DMS53 treated with DMSO at 0.1 percent for 48 hours (cell line): ENCODE measurements around the gene DDIT4.
"Not testable (repeated sequence)": the region's sequence is repeated elsewhere in the genome, so short reads cannot be mapped to it uniquely, and the experiment has no call there.

Source experiments
- DNase-seq: peaks from one replicate; lab custom pipeline; 2025; ENCODE audit not compliant: unreplicated experiment; lab: John Stamatoyannopoulos, UW

The DDIT4 gene

GRCh38 chr10:72273410-72274212, at the start of gene DDIT4:
Gene DDIT4 (plus strand): TSS chr10:72273924. CDS start chr10:72274217, 293 bp downstream.
- peak; percentile 88 for DNase-seq

GRCh38 chr10:72224191-72224590, 49.5 kb upstream of the DDIT4 start:
- not testable (repeated sequence) for DNase-seq

- no peak for DNase-seq
These were observed 47.2 kb upstream of the DDIT4 start for GRCh38 chr10:72226418-72227027.

GRCh38 chr10:72227826-72228225, 45.9 kb upstream of the DDIT4 start:
- no peak for DNase-seq

- no peak for DNase-seq
These were observed 45.4 kb upstream of the DDIT4 start for GRCh38 chr10:72228318-72228751.

GRCh38 chr10:72229261-72230251, 44.2 kb upstream of the DDIT4 start:
- DNase-seq, result no peak

GRCh38 chr10:72233621-72234020, 40.1 kb upstream of the DDIT4 start:
- DNase-seq, result no peak

GRCh38 chr10:72234560-72235095, 39.1 kb upstream of the DDIT4 start:
- DNase-seq, result no peak

- DNase-seq, result no peak
These were observed 38.0 kb upstream of the DDIT4 start for GRCh38 chr10:72235544-72236279.

- DNase-seq, result no peak
These were observed 35.1 kb upstream of the DDIT4 start for GRCh38 chr10:72238392-72239175.

GRCh38 chr10:72239409-72239808, 34.3 kb upstream of the DDIT4 start:
- DNase-seq, result no peak

- DNase-seq, result no peak
These were observed 33.4 kb upstream of the DDIT4 start for GRCh38 chr10:72240371-72240770.

GRCh38 chr10:72241691-72242252, 32.0 kb upstream of the DDIT4 start:
- no peak for DNase-seq

- no peak for DNase-seq
These were observed 31.0 kb upstream of the DDIT4 start for GRCh38 chr10:72242675-72243074.

- no peak for DNase-seq
These were observed 29.8 kb upstream of the DDIT4 start for GRCh38 chr10:72243822-72244437.

- DNase-seq, result no peak
These were observed 29.1 kb upstream of the DDIT4 start for GRCh38 chr10:72244573-72245038.

- DNase-seq, result no peak
These were observed 27.7 kb upstream of the DDIT4 start for GRCh38 chr10:72245949-72246525.

GRCh38 chr10:72248468-72249151, 25.1 kb upstream of the DDIT4 start:
- no peak for DNase-seq
